Right ventricle myocardium inferior (tissue), 1 donor: ENCODE measurements around the gene CEP44. TPM values are rescaled to one million over a fixed set of nuclear protein-coding genes. Genes with fewer than 3 reads are reported as not detected.
"Not testable (repeated sequence)": the region's sequence is repeated elsewhere in the genome, so short reads cannot be mapped to it uniquely, and the experiment has no call there.

ENCODE experiments used
- ATAC-seq: fragments of 200-7000 bp; cut with Tn5 transposase; one replicate; pipeline ENCODE4 v1.9.1; 2020; ENCODE audit warnings: mild to moderate bottlenecking, moderate library complexity
- DNase-seq: peaks from one replicate; pipeline ENCODE4 v3.0.0; 2021; ENCODE audit errors: missing footprints
- intact Hi-C: fragments of 100-400 bp; cut with DNase I; formaldehyde crosslinking; loops from one replicate; pipeline ENCODE4 v1.11.0; 2022
- total RNA-seq: library from RNA; stranded (reverse); fragmentation: NEBNext Ultra II Directional; extraction: Animal tissue kit (Norgen Biotek cat#: 25700); gene quantifications from one replicate; pipeline ENCODE4 v1.2.1, GENCODE V29; 2021
- donor health status: DM: no; HTN: yes; CAD: no; lungs with severe emphysema.

Gene CEP44
- total RNA-seq, 1 donor from 2014 or later = 9.3 TPM

- intact Hi-C loops = loop anchor here (1.0 to 10.0 kb wide), 2 partner anchors 267 to 350 kb away; no protein-coding TSS in a partner anchor
- ATAC-seq (no peak), DNase-seq (no peak)
Observed at GRCh38 chr4:174365018-174365587, 81.4 kb downstream of the CEP44 start.

- ATAC-seq (no peak), DNase-seq (no peak)
- intact Hi-C loops = loop anchor here (10.0 kb wide), 1 partner anchor 345 kb away; no protein-coding TSS in a partner anchor
Observed at GRCh38 chr4:174369985-174370384, 86.3 kb downstream of the CEP44 start.

GRCh38 chr4:174373821-174374220 lies 90.1 kb downstream of the CEP44 start:
- intact Hi-C loops = no loop called here
- DNase-seq = no peak
- ATAC-seq = no peak

- DNase-seq (no peak), ATAC-seq (no peak)
- intact Hi-C loops = no loop called here
Observed at GRCh38 chr4:174375422-174375821, 91.7 kb downstream of the CEP44 start.

GRCh38 chr4:174377613-174378012 lies 93.9 kb downstream of the CEP44 start:
- no peak for ATAC-seq
- intact Hi-C loops = no loop called here
- no peak for DNase-seq

- intact Hi-C loops = no loop called here
- ATAC-seq (no peak), DNase-seq (no peak)
Observed at GRCh38 chr4:174378951-174379350, 95.2 kb downstream of the CEP44 start.

- ATAC-seq, DNase-seq, intact Hi-C loops: not testable (repeated sequence)
Observed at GRCh38 chr4:174380206-174380605, 96.5 kb downstream of the CEP44 start.

- DNase-seq (no peak), ATAC-seq (no peak)
- intact Hi-C loops = no loop called here
Observed at GRCh38 chr4:174380699-174381439, 97.2 kb downstream of the CEP44 start.

GRCh38 chr4:174381440-174381800 lies 97.7 kb downstream of the CEP44 start:
- ATAC-seq (no peak), DNase-seq (no peak)
- intact Hi-C loops = no loop called here

Other genes with a start within 250 kb of the CEP44 start
- 25.9 TPM for gene FBXO8, start 244 bp upstream of the CEP44 start, total RNA-seq
- 1.1 TPM for gene HPGD, start 238.6 kb downstream of the CEP44 start, total RNA-seq